Prostate gland (tissue), 2 donors: ENCODE data around the gene MPP4.

Experiments used
- POLR2AphosphoS5 ChIP-seq: sonication (generic); formaldehyde crosslinking; IDR thresholded peaks from one replicate; pipeline ENCODE4 v1.6.1; 2017; ENCODE audit warnings: antibody characterized with exemption
- TF ChIP-seq, protein P1 (sequence below), 4 experiments: fragments of 200-600 bp in 2 of 4; fragments of 450-650 bp in 2 of 4; sonication (generic) in 2 of 4; IDR thresholded peaks; 1 replicate in 3 of 4; 2 replicates in 1 of 4; pipeline ENCODE4 v1.5.1; 2016 to 2019; ENCODE audit warnings: antibody characterized with exemption in 4 of 4, mild to moderate bottlenecking in 2 of 4, moderate library complexity in 2 of 4

DNA sequence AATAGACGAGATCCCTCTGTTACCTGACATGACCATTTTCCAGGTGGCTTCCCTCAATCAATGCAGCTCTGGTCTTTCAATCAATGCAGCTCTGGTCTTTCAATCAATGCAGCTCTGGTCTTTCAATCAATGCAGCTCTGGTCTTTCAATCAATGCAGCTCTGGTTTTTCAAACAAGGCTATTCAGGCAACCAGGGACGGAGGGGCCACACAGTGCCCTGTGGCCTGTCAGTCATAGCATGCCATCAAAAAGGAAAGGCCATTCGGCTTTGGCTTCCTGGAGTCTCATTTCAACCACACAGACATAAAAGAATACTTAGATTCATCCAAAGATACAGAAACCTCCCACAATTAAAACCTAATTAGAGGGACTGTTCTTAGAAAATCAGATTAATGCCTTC, 13.3 kb downstream of the MPP4 start:
- TF ChIP-seq, protein P1, sequence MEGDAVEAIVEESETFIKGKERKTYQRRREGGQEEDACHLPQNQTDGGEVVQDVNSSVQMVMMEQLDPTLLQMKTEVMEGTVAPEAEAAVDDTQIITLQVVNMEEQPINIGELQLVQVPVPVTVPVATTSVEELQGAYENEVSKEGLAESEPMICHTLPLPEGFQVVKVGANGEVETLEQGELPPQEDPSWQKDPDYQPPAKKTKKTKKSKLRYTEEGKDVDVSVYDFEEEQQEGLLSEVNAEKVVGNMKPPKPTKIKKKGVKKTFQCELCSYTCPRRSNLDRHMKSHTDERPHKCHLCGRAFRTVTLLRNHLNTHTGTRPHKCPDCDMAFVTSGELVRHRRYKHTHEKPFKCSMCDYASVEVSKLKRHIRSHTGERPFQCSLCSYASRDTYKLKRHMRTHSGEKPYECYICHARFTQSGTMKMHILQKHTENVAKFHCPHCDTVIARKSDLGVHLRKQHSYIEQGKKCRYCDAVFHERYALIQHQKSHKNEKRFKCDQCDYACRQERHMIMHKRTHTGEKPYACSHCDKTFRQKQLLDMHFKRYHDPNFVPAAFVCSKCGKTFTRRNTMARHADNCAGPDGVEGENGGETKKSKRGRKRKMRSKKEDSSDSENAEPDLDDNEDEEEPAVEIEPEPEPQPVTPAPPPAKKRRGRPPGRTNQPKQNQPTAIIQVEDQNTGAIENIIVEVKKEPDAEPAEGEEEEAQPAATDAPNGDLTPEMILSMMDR (IDR thresholded peaks at IDR 0.05) = no peak
- no peak for TF ChIP-seq POLR2AphosphoS5
